Measurements from ENCODE around the gene ADGRL3.

ADGRL3 gene

DNA sequence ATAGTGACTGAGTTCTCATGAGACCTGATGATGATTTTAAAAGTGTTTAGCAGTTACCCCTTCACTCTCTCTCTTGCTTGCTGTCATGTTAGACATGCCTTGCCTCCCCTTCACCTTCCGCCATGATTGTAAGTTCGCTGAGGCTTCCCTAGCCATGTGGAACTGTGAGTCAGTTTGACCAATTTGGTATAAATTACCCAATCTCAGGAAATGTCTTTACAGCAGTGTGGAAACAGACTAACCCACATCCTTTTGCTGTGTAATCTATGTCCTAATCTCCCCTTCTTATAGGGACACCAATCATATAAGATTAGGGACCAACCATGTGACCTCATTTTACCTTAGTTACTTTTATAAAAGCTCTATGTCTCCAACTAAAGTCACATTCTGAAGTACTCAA is 677.8 kb downstream of the ADGRL3 start:
- ChIA-PET POLR2A (no interaction called here), CTCF (no interaction called here)
- no peak overlapping the region for H3K27ac ChIP-seq (ENCODE audit: extremely low read depth, low read depth, low read length)
- no peaks in the 10 kb centered on the region for H3K4me1 ChIP-seq (ENCODE audit: control insufficient read depth, insufficient read depth, low read length)
- no peaks in the 10 kb centered on the region for H3K9me3 ChIP-seq (ENCODE audit: control insufficient read depth, insufficient read depth, low read depth, low read length)
- no peaks in the 10 kb centered on the region for H3K36me3 ChIP-seq (ENCODE audit: control insufficient read depth in 2 of 2, insufficient read depth in 1 of 2, low read length in 2 of 2)
- no peak for TF ChIP-seq MYNN (tag by site-specific recombination; IDR thresholded peaks at IDR 0.05; ENCODE audit: borderline replicate concordance)
- no peak for TF ChIP-seq ZNF677 (tag by site-specific recombination; IDR thresholded peaks at IDR 0.05)
- no peak for TF ChIP-seq ZNF776 (tag by site-specific recombination; IDR thresholded peaks at IDR 0.05; ENCODE audit: borderline replicate concordance)
- no peak for TF ChIP-seq ZFP3 (tag by site-specific recombination; IDR thresholded peaks at IDR 0.05; ENCODE audit: low read depth)
- TF ChIP-seq, protein P1, sequence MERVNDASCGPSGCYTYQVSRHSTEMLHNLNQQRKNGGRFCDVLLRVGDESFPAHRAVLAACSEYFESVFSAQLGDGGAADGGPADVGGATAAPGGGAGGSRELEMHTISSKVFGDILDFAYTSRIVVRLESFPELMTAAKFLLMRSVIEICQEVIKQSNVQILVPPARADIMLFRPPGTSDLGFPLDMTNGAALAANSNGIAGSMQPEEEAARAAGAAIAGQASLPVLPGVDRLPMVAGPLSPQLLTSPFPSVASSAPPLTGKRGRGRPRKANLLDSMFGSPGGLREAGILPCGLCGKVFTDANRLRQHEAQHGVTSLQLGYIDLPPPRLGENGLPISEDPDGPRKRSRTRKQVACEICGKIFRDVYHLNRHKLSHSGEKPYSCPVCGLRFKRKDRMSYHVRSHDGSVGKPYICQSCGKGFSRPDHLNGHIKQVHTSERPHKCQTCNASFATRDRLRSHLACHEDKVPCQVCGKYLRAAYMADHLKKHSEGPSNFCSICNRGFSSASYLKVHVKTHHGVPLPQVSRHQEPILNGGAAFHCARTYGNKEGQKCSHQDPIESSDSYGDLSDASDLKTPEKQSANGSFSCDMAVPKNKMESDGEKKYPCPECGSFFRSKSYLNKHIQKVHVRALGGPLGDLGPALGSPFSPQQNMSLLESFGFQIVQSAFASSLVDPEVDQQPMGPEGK (tag by site-specific recombination; IDR thresholded peaks at IDR 0.05): no peak
- TF ChIP-seq ZSCAN30 (tag by site-specific recombination; IDR thresholded peaks at IDR 0.05): no peak
- TF ChIP-seq ZNF2 (tag by site-specific recombination; IDR thresholded peaks at IDR 0.05): no peak
- TF ChIP-seq ZNF514 (tag by site-specific recombination; IDR thresholded peaks at IDR 0.05): no peak
- TF ChIP-seq, protein P2, sequence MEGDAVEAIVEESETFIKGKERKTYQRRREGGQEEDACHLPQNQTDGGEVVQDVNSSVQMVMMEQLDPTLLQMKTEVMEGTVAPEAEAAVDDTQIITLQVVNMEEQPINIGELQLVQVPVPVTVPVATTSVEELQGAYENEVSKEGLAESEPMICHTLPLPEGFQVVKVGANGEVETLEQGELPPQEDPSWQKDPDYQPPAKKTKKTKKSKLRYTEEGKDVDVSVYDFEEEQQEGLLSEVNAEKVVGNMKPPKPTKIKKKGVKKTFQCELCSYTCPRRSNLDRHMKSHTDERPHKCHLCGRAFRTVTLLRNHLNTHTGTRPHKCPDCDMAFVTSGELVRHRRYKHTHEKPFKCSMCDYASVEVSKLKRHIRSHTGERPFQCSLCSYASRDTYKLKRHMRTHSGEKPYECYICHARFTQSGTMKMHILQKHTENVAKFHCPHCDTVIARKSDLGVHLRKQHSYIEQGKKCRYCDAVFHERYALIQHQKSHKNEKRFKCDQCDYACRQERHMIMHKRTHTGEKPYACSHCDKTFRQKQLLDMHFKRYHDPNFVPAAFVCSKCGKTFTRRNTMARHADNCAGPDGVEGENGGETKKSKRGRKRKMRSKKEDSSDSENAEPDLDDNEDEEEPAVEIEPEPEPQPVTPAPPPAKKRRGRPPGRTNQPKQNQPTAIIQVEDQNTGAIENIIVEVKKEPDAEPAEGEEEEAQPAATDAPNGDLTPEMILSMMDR (tag by site-specific recombination; IDR thresholded peaks at IDR 0.05): no peak
- H3K4me3 ChIP-seq (ENCODE audit: low read depth, low read length): no peak overlapping the region

DNA sequence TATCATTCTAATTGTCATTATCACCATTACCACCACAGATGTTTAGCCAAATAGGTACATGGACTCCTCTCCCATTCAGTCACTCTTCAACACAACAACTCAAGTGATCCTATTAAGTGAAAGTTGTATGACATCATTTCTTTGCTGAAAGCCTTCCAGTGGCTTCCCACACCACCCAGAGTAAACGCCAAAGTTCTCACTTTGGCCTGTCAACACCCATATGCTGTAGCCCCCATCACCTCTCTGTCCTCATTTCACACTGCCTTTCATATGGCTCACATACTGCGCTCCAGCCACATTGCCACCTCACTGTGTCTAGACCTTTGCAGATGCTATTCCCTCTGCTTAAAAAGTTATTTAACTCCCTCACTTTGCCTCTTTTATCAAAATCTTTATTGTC is 682.3 kb downstream of the ADGRL3 start:
- Histone ChIP-seq H3K36me3 (ENCODE audit: control insufficient read depth in 2 of 2, insufficient read depth in 1 of 2, low read length in 2 of 2) (no peaks in the 10 kb centered on the region), H3K9me3 (ENCODE audit: control insufficient read depth, insufficient read depth, low read depth, low read length) (no peaks in the 10 kb centered on the region), H3K4me1 (ENCODE audit: control insufficient read depth, insufficient read depth, low read length) (no peaks in the 10 kb centered on the region), H3K4me3 (ENCODE audit: low read depth, low read length) (no peak overlapping the region), H3K27ac (ENCODE audit: extremely low read depth, low read depth, low read length) (no peak overlapping the region)
- TF ChIP-seq SP2 (tag by site-specific recombination; IDR thresholded peaks at IDR 0.05) (no peak), ZNF785 (tag by site-specific recombination; IDR thresholded peaks at IDR 0.05) (no peak), ZNF391 (tag by site-specific recombination; IDR thresholded peaks at IDR 0.05; ENCODE audit: borderline replicate concordance, low read depth) (no peak), ZNF266 (tag by site-specific recombination; IDR thresholded peaks at IDR 0.05; ENCODE audit: low read depth) (no peak), ZBTB7A (tag by site-specific recombination; IDR thresholded peaks at IDR 0.05; ENCODE audit: low read depth) (no peak)
- TF ChIP-seq, protein P3, sequence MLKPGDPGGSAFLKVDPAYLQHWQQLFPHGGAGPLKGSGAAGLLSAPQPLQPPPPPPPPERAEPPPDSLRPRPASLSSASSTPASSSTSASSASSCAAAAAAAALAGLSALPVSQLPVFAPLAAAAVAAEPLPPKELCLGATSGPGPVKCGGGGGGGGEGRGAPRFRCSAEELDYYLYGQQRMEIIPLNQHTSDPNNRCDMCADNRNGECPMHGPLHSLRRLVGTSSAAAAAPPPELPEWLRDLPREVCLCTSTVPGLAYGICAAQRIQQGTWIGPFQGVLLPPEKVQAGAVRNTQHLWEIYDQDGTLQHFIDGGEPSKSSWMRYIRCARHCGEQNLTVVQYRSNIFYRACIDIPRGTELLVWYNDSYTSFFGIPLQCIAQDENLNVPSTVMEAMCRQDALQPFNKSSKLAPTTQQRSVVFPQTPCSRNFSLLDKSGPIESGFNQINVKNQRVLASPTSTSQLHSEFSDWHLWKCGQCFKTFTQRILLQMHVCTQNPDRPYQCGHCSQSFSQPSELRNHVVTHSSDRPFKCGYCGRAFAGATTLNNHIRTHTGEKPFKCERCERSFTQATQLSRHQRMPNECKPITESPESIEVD (tag by site-specific recombination; IDR thresholded peaks at IDR 0.05): no peak
- CTCF ChIA-PET: no interaction called here
- POLR2A ChIA-PET: no interaction called here

DNA sequence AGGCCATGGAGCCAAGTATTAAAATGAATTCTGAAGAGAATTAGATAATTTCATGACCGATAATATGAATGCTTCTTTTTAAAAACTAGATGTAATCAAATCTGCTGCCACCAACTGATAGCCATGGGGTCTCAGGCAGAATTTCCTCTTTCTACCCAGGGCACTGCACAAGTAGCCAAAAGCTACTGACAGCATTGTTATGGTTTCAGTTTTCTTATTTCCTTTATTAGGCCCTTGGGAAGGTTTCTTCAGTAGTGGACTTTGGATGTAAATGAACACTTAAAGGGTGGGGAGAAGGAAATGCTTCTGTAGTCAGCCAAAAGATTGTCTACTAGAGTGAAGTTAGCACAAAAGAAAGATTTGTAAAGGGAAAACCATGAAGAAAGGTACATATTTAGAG is 686.0 kb downstream of the ADGRL3 start:
- TF ChIP-seq ZNF600 (tag by site-specific recombination; IDR thresholded peaks at IDR 0.05) (no peak), ZNF626 (tag by site-specific recombination; IDR thresholded peaks at IDR 0.05) (no peak), TRIM28 (IDR thresholded peaks at IDR 0.05; ENCODE audit: borderline replicate concordance, low read length) (no peak), ZBTB17 (tag by site-specific recombination; IDR thresholded peaks at IDR 0.05) (no peak), ZNF549 (tag by site-specific recombination; IDR thresholded peaks at IDR 0.05) (no peak), ZNF510 (tag by site-specific recombination; IDR thresholded peaks at IDR 0.05; ENCODE audit: insufficient replicate concordance) (no peak), ZFP3 (tag by site-specific recombination; IDR thresholded peaks at IDR 0.05; ENCODE audit: low read depth) (no peak)
- TF ChIP-seq, protein P4, sequence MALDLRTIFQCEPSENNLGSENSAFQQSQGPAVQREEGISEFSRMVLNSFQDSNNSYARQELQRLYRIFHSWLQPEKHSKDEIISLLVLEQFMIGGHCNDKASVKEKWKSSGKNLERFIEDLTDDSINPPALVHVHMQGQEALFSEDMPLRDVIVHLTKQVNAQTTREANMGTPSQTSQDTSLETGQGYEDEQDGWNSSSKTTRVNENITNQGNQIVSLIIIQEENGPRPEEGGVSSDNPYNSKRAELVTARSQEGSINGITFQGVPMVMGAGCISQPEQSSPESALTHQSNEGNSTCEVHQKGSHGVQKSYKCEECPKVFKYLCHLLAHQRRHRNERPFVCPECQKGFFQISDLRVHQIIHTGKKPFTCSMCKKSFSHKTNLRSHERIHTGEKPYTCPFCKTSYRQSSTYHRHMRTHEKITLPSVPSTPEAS (tag by site-specific recombination; IDR thresholded peaks at IDR 0.05): no peak
- TF ChIP-seq, protein P5, sequence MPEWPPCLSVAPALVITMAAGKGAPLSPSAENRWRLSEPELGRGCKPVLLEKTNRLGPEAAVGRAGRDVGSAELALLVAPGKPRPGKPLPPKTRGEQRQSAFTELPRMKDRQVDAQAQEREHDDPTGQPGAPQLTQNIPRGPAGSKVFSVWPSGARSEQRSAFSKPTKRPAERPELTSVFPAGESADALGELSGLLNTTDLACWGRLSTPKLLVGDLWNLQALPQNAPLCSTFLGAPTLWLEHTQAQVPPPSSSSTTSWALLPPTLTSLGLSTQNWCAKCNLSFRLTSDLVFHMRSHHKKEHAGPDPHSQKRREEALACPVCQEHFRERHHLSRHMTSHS (tag by site-specific recombination; IDR thresholded peaks at IDR 0.05): no peak
- CTCF ChIA-PET: no interaction called here
- Histone ChIP-seq H3K36me3 (ENCODE audit: control insufficient read depth in 2 of 2, insufficient read depth in 1 of 2, low read length in 2 of 2) (no peaks in the 10 kb centered on the region), H3K9me3 (ENCODE audit: control insufficient read depth, insufficient read depth, low read depth, low read length) (no peaks in the 10 kb centered on the region), H3K4me1 (ENCODE audit: control insufficient read depth, insufficient read depth, low read length) (no peaks in the 10 kb centered on the region), H3K27ac (ENCODE audit: extremely low read depth, low read depth, low read length) (no peak overlapping the region), H3K4me3 (ENCODE audit: low read depth, low read length) (no peak overlapping the region)
- POLR2A ChIA-PET: no interaction called here

Measured in HEK293 (cell line).